ENCODE results near the gene EEF2. TPM values are rescaled to one million over a fixed set of nuclear protein-coding genes. Genes with fewer than 3 reads are reported as not detected.

Gene EEF2
- total RNA-seq, 1 donor from 2014 or later: 3,162 TPM

DNA sequence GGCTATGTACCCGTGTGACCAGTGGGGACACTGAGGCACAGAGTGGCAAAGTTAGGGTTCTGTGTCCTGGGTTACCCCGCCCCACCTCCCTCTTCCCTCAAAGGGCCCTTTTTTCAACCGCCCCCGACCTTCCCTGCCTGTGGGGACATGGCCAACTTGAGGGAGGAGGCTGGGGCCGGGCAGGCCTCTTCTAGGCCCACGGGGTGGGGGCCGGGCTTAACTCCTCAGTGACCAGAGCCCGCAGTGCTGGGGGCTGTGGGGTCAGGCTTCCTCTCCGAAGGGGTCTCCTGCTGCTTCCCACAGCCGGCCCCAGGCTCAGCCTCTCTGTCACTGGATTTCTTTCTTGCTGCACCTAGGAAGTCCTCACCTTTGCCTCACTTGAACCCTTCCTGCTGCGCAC is 46.2 kb upstream of the EEF2 start:
- DNase-seq (ENCODE audit: extremely low spot score, unreplicated experiment): no peak
- peaks cover 4% of the 10 kb centered on the region for H3K36me3 Mint-ChIP-seq (ENCODE audit: unreplicated experiment)
- H3K27me3 Mint-ChIP-seq (ENCODE audit: unreplicated experiment): no peaks in the 10 kb centered on the region
- H3K27ac Mint-ChIP-seq (ENCODE audit: unreplicated experiment): no peak overlapping the region
- TF ChIP-seq, protein P1, sequence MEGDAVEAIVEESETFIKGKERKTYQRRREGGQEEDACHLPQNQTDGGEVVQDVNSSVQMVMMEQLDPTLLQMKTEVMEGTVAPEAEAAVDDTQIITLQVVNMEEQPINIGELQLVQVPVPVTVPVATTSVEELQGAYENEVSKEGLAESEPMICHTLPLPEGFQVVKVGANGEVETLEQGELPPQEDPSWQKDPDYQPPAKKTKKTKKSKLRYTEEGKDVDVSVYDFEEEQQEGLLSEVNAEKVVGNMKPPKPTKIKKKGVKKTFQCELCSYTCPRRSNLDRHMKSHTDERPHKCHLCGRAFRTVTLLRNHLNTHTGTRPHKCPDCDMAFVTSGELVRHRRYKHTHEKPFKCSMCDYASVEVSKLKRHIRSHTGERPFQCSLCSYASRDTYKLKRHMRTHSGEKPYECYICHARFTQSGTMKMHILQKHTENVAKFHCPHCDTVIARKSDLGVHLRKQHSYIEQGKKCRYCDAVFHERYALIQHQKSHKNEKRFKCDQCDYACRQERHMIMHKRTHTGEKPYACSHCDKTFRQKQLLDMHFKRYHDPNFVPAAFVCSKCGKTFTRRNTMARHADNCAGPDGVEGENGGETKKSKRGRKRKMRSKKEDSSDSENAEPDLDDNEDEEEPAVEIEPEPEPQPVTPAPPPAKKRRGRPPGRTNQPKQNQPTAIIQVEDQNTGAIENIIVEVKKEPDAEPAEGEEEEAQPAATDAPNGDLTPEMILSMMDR (IDR thresholded peaks at IDR 0.05): no peak
- no peak overlapping the region for H3K4me3 Mint-ChIP-seq (ENCODE audit: unreplicated experiment)
- peaks cover 2% of the 10 kb centered on the region for H3K4me1 Mint-ChIP-seq (ENCODE audit: unreplicated experiment)
- H3K9me3 Mint-ChIP-seq (ENCODE audit: unreplicated experiment): no peaks in the 10 kb centered on the region

DNA sequence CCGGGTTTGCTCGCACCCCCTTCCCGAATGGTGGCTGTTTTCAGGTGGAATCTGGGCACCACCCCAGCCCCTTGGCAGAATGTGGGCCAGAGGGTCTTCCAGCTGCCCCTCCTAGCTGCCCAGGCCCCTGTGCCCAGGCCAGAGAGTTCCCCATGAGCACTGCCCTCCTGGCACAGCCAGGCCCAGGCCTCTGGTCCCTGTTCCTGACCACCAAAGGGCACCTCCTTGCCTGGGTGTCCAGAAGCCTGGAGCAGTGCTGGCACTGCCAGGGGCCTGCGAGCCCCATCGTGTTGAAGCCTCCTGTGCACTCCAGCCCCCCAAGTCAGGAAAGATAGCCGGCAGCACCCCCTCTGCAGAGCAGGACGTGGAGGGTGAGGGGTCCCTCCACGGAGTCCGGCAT is 45.7 kb upstream of the EEF2 start:
- no peak for DNase-seq (ENCODE audit: extremely low spot score, unreplicated experiment)
- TF ChIP-seq, protein P1 (IDR thresholded peaks at IDR 0.05): no peak
- H3K4me3 Mint-ChIP-seq (ENCODE audit: unreplicated experiment): no peak overlapping the region
- no peak overlapping the region for H3K27ac Mint-ChIP-seq (ENCODE audit: unreplicated experiment)
- H3K27me3 Mint-ChIP-seq (ENCODE audit: unreplicated experiment): no peaks in the 10 kb centered on the region
- peaks cover 4% of the 10 kb centered on the region for H3K36me3 Mint-ChIP-seq (ENCODE audit: unreplicated experiment)
- H3K9me3 Mint-ChIP-seq (ENCODE audit: unreplicated experiment): no peaks in the 10 kb centered on the region
- peaks cover 2% of the 10 kb centered on the region for H3K4me1 Mint-ChIP-seq (ENCODE audit: unreplicated experiment)

DNA sequence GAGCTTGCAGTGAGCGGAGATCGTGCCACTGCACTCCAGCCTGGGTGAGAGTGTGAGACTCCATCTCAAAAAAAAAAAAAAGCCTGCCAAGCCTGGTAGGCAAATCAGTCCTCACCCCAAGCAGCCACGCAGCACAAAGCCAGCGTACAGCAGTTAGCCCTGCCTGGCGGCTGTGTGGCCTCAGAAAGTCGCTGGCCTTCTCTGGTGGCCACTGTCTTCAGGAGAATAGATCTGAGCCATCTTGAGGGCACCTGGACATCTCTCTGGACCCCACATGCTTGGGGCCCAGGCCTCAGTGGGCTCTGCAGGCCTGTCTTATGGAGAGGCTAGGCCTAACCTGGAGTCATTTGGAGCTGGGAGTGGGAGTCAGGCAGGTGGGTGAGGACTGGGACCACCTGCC is 45.3 kb upstream of the EEF2 start:
- Mint-ChIP-seq H3K36me3 (ENCODE audit: unreplicated experiment) (peaks cover 4% of the 10 kb centered on the region), H3K9me3 (ENCODE audit: unreplicated experiment) (no peaks in the 10 kb centered on the region), H3K4me1 (ENCODE audit: unreplicated experiment) (peaks cover 2% of the 10 kb centered on the region), H3K4me3 (ENCODE audit: unreplicated experiment) (no peak overlapping the region), H3K27ac (ENCODE audit: unreplicated experiment) (no peak overlapping the region), H3K27me3 (ENCODE audit: unreplicated experiment) (no peaks in the 10 kb centered on the region)
- TF ChIP-seq, protein P1 (IDR thresholded peaks at IDR 0.05): no peak
- DNase-seq (ENCODE audit: extremely low spot score, unreplicated experiment): no peak

DNA sequence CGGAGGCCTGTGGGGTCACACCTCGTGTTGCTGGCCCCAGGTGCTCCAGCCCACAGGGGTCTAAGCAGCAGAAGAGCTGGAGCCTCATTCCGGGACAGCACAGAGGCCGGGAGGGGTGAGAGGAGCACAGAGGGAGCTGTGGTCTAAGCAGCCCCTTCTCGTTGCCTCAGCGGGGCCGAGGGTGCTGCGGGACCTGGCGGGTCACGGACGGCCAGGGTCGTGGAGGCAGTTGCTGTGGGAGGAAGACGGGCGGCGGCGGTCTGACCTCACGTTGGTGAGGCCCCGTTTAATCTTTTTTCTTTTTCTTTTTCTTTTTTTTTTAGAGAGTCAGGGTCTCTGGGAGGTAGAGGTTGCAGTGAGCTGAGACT is 44.0 kb upstream of the EEF2 start:
- Mint-ChIP-seq H3K4me1 (ENCODE audit: unreplicated experiment) (peaks cover 2% of the 10 kb centered on the region), H3K9me3 (ENCODE audit: unreplicated experiment) (no peaks in the 10 kb centered on the region), H3K27me3 (ENCODE audit: unreplicated experiment) (no peaks in the 10 kb centered on the region), H3K27ac (ENCODE audit: unreplicated experiment) (no peak overlapping the region), H3K36me3 (ENCODE audit: unreplicated experiment) (peaks cover 4% of the 10 kb centered on the region), H3K4me3 (ENCODE audit: unreplicated experiment) (no peak overlapping the region)
- TF ChIP-seq, protein P1 (IDR thresholded peaks at IDR 0.05): no peak
- no peak for DNase-seq (ENCODE audit: extremely low spot score, unreplicated experiment)

DNA sequence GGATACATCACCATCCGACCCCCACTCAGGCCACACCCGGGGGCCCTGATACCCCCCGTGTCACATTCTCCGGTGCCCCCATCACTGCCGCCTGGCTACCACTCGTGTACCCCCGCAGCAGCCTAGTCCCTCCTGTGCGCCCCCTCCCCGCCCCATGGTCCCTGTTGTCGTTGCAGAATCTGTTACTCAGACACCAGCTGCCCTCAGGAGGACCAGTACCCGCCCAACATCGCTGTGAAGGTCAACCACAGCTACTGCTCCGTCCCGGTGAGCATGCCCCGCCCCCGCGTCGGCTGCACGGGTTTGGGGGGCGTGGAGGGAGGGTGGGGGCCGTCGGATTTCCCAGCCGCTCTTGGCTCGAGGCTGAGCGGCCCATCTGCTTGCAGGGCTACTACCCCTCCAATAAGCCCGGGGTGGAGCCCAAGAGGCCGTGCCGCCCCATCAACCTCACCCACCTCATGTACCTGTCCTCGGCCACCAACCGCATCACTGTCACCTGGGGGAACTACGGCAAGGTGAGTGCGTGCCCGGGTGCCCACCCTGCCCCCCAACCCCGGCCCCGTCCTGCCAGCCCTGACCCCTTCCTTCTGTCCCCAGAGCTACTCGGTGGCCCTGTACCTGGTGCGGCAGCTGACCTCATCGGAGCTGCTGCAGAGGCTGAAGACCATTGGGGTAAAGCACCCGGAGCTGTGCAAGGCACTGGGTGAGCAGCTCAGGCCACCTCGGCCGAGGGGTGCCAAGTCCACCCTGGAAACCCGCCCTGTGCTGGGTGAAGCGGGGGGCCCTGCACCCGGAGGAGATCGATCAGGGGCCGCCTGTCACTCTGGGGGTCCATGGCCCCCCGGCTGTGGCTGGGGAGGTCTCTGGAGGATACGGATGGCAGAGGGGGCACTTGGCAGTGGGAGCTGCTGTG is 43.3 kb upstream of the EEF2 start:
- H3K4me3 Mint-ChIP-seq (ENCODE audit: unreplicated experiment): no peak overlapping the region
- H3K36me3 Mint-ChIP-seq (ENCODE audit: unreplicated experiment): peaks cover 4% of the 10 kb centered on the region
- DNase-seq (ENCODE audit: extremely low spot score, unreplicated experiment): no peak
- H3K27ac Mint-ChIP-seq (ENCODE audit: unreplicated experiment): no peak overlapping the region
- H3K9me3 Mint-ChIP-seq (ENCODE audit: unreplicated experiment): no peaks in the 10 kb centered on the region
- H3K27me3 Mint-ChIP-seq (ENCODE audit: unreplicated experiment): no peaks in the 10 kb centered on the region
- TF ChIP-seq, protein P1 (IDR thresholded peaks at IDR 0.05): no peak
- peaks cover 2% of the 10 kb centered on the region for H3K4me1 Mint-ChIP-seq (ENCODE audit: unreplicated experiment)
